ENCODE data around the gene G3BP2. TPM values are rescaled to one million over a fixed set of nuclear protein-coding genes. Genes with fewer than 3 reads are reported as not detected.
A peak's percentile ranks its signal among the peaks of the same experiment; 100 is the strongest.

The G3BP2 gene
- total and polyA plus RNA-seq, 2 donors from 2014 or later: 31.4 to 111 TPM

DNA sequence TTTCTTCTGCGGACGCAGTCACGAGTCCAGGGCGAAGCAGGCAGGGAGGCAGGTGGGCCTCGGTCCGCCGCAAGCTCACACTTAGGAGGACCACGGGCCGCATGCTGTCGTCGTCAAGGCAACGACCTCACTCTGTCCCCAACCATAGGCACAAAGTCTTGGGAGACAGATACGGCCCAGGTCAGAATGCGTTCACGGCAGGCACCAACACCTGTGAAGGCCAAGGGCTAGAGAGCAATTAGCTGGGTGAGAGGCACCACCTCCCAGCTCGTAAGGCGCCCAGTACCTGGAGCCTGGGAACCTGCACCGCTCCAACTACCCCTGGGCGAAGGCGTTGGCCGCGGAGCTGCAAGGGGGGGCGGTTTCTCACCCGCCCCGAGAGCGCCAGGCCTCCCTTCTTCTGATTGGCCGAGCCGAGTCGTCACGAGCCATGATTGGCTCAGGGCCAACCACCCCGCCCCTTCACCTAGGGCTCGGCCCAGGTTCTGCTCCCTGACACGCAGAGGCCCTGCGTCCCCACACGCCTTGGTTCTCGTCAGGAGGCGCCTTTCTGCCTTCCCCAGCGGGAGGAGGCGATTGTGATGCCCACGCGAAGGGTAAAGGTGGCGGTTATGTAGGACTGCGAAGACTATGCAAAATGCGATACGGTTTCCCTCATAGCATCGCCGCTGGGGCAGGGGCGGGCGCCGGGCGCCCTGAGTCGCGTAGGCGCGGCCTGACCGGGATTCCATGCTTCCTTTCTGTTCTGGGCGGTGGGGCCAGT is 42.9 kb downstream of the G3BP2 start, which contains the start of gene CDKL2:
TSS of gene CDKL2 (minus strand) at position 355 of the 763 bp plus-strand sequence. CDS start 4,540 bp downstream, outside the sequence.
- peak within 1 kb of the TSS; percentile 61 to 83 (median 72) for H3K9ac ChIP-seq (ENCODE audit: low read length in 3 of 3)
- no peak for FAIRE-seq
- intact Hi-C loops (cut with DNase I): no loop called here
- H3K9me3 ChIP-seq (ENCODE audit: control insufficient read depth in 2 of 3, insufficient read depth in 1 of 3, low read length in 3 of 3): no peaks in the 10 kb centered on the region
- H3K27me3 ChIP-seq (ENCODE audit: control insufficient read depth, insufficient read depth, low read length): no peaks in the 10 kb centered on the region
- H3K4me1 ChIP-seq (ENCODE audit: control insufficient read depth in 2 of 3, insufficient read depth in 2 of 3, low read depth in 1 of 3, low read length in 3 of 3): peaks cover 0 to 8% (median 2%) of the 10 kb centered on the region in 3 donors
- TF ChIP-seq, protein P1, sequence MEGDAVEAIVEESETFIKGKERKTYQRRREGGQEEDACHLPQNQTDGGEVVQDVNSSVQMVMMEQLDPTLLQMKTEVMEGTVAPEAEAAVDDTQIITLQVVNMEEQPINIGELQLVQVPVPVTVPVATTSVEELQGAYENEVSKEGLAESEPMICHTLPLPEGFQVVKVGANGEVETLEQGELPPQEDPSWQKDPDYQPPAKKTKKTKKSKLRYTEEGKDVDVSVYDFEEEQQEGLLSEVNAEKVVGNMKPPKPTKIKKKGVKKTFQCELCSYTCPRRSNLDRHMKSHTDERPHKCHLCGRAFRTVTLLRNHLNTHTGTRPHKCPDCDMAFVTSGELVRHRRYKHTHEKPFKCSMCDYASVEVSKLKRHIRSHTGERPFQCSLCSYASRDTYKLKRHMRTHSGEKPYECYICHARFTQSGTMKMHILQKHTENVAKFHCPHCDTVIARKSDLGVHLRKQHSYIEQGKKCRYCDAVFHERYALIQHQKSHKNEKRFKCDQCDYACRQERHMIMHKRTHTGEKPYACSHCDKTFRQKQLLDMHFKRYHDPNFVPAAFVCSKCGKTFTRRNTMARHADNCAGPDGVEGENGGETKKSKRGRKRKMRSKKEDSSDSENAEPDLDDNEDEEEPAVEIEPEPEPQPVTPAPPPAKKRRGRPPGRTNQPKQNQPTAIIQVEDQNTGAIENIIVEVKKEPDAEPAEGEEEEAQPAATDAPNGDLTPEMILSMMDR (IDR thresholded peaks at IDR 0.05; ENCODE audit: borderline replicate concordance, extremely low read depth, insufficient read depth): no peak
- DNase-seq: peak; percentile 90 to 97 (median 93)
- no peaks in the 10 kb centered on the region for H3K36me3 ChIP-seq (ENCODE audit: control insufficient read depth in 2 of 3, insufficient read depth in 3 of 3, low read length in 3 of 3)
- peak within 1 kb of the TSS; percentile 13 to 53 for H3K27ac ChIP-seq (ENCODE audit: low read depth in 2 of 2, low read length in 2 of 2)
- H3K4me3 ChIP-seq (ENCODE audit: low read length in 3 of 3): peak within 1 kb of the TSS; percentile 70 to 89 (median 86)

GRCh38 chr4:75629239-75629638 is 44.0 kb downstream of the G3BP2 start:
- Histone ChIP-seq H3K4me1 (ENCODE audit: control insufficient read depth in 2 of 3, insufficient read depth in 2 of 3, low read depth in 1 of 3, low read length in 3 of 3) (peaks cover 0 to 8% (median 2%) of the 10 kb centered on the region in 3 donors), H3K27ac (ENCODE audit: low read depth in 2 of 2, low read length in 2 of 2) (no peak overlapping the region), H3K27me3 (ENCODE audit: control insufficient read depth, insufficient read depth, low read length) (no peaks in the 10 kb centered on the region), H3K4me3 (ENCODE audit: low read length in 3 of 3) (peak overlapping the region; percentile 39 to 86 (median 70)), H3K9ac (ENCODE audit: low read length in 3 of 3) (no peak overlapping the region), H3K9me3 (ENCODE audit: control insufficient read depth in 2 of 3, insufficient read depth in 1 of 3, low read length in 3 of 3) (no peaks in the 10 kb centered on the region), H3K36me3 (ENCODE audit: control insufficient read depth in 2 of 3, insufficient read depth in 3 of 3, low read length in 3 of 3) (no peaks in the 10 kb centered on the region)
- intact Hi-C loops (cut with DNase I): no loop called here
- TF ChIP-seq, protein P1 (IDR thresholded peaks at IDR 0.05; ENCODE audit: borderline replicate concordance, extremely low read depth, insufficient read depth): no peak
- DNase-seq (peak in 2 of 5 donors; percentile 47 to 60), FAIRE-seq (no peak)

GRCh38 chr4:75623026-75623425 is 50.2 kb downstream of the G3BP2 start:
- Histone ChIP-seq H3K4me1 (ENCODE audit: control insufficient read depth in 2 of 3, insufficient read depth in 2 of 3, low read depth in 1 of 3, low read length in 3 of 3) (no peaks in the 10 kb centered on the region), H3K4me3 (ENCODE audit: low read length in 3 of 3) (no peak overlapping the region), H3K27me3 (ENCODE audit: control insufficient read depth, insufficient read depth, low read length) (no peaks in the 10 kb centered on the region), H3K27ac (ENCODE audit: low read depth in 2 of 2, low read length in 2 of 2) (no peak overlapping the region), H3K9me3 (ENCODE audit: control insufficient read depth in 2 of 3, insufficient read depth in 1 of 3, low read length in 3 of 3) (no peaks in the 10 kb centered on the region), H3K36me3 (ENCODE audit: control insufficient read depth in 2 of 3, insufficient read depth in 3 of 3, low read length in 3 of 3) (no peaks in the 10 kb centered on the region), H3K9ac (ENCODE audit: low read length in 3 of 3) (no peak overlapping the region)
- TF ChIP-seq, protein P1 (IDR thresholded peaks at IDR 0.05; ENCODE audit: borderline replicate concordance, extremely low read depth, insufficient read depth): no peak
- intact Hi-C loops (cut with DNase I): no loop called here
- DNase-seq (no peak), FAIRE-seq (no peak)
